ENCODE data around the gene FAP.

The FAP gene

GRCh38 chr2:162185541-162186232 is 57.6 kb downstream of the FAP start:
- no peak for TF ChIP-seq ZNF274 (IDR thresholded peaks at IDR 0.05; ENCODE audit: low read depth, low read length)
- H3K4me3 ChIP-seq (ENCODE audit: low read length): no peak overlapping the region

- H3K4me3 ChIP-seq (ENCODE audit: low read length): no peak overlapping the region
- TF ChIP-seq ZNF274 (IDR thresholded peaks at IDR 0.05; ENCODE audit: low read depth, low read length): no peak
These were observed 58.3 kb downstream of the FAP start for GRCh38 chr2:162184821-162185450.

GRCh38 chr2:162184359-162184758 is 58.9 kb downstream of the FAP start:
- TF ChIP-seq ZNF274 (IDR thresholded peaks at IDR 0.05; ENCODE audit: low read depth, low read length): no peak
- no peak overlapping the region for H3K4me3 ChIP-seq (ENCODE audit: low read length)

- TF ChIP-seq ZNF274 (IDR thresholded peaks at IDR 0.05; ENCODE audit: low read depth, low read length): no peak
- no peak overlapping the region for H3K4me3 ChIP-seq (ENCODE audit: low read length)
These were observed 60.9 kb downstream of the FAP start for GRCh38 chr2:162182395-162182794.

- no peak overlapping the region for H3K4me3 ChIP-seq (ENCODE audit: low read length)
- TF ChIP-seq ZNF274 (IDR thresholded peaks at IDR 0.05; ENCODE audit: low read depth, low read length): no peak
These were observed 65.9 kb downstream of the FAP start for GRCh38 chr2:162177301-162177700.

GRCh38 chr2:162175714-162176113 is 67.5 kb downstream of the FAP start:
- no peak for TF ChIP-seq ZNF274 (IDR thresholded peaks at IDR 0.05; ENCODE audit: low read depth, low read length)
- no peak overlapping the region for H3K4me3 ChIP-seq (ENCODE audit: low read length)

- H3K4me3 ChIP-seq (ENCODE audit: low read length): no peak overlapping the region
- TF ChIP-seq ZNF274 (IDR thresholded peaks at IDR 0.05; ENCODE audit: low read depth, low read length): no peak
These were observed 68.5 kb downstream of the FAP start for GRCh38 chr2:162174746-162175145.

- TF ChIP-seq ZNF274 (IDR thresholded peaks at IDR 0.05; ENCODE audit: low read depth, low read length): no peak
- H3K4me3 ChIP-seq (ENCODE audit: low read length): no peak overlapping the region
These were observed 70.4 kb downstream of the FAP start for GRCh38 chr2:162172802-162173370.

GRCh38 chr2:162166745-162167144 is 76.5 kb downstream of the FAP start:
- H3K4me3 ChIP-seq (ENCODE audit: low read length): no peak overlapping the region
- TF ChIP-seq ZNF274 (IDR thresholded peaks at IDR 0.05; ENCODE audit: low read depth, low read length): no peak

- no peak for TF ChIP-seq ZNF274 (IDR thresholded peaks at IDR 0.05; ENCODE audit: low read depth, low read length)
- no peak overlapping the region for H3K4me3 ChIP-seq (ENCODE audit: low read length)
These were observed 77.1 kb downstream of the FAP start for GRCh38 chr2:162166174-162166573.

GRCh38 chr2:162164802-162165201 is 78.4 kb downstream of the FAP start:
- no peak for TF ChIP-seq ZNF274 (IDR thresholded peaks at IDR 0.05; ENCODE audit: low read depth, low read length)
- no peak overlapping the region for H3K4me3 ChIP-seq (ENCODE audit: low read length)

- no peak for TF ChIP-seq ZNF274 (IDR thresholded peaks at IDR 0.05; ENCODE audit: low read depth, low read length)
- H3K4me3 ChIP-seq (ENCODE audit: low read length): no peak overlapping the region
These were observed 83.8 kb downstream of the FAP start for GRCh38 chr2:162159446-162159845.

- no peak overlapping the region for H3K4me3 ChIP-seq (ENCODE audit: low read length)
- no peak for TF ChIP-seq ZNF274 (IDR thresholded peaks at IDR 0.05; ENCODE audit: low read depth, low read length)
These were observed 87.1 kb downstream of the FAP start for GRCh38 chr2:162156149-162156548.

- TF ChIP-seq ZNF274 (IDR thresholded peaks at IDR 0.05; ENCODE audit: low read depth, low read length): no peak
- H3K4me3 ChIP-seq (ENCODE audit: low read length): no peak overlapping the region
These were observed 88.2 kb downstream of the FAP start for GRCh38 chr2:162155093-162155492.

GRCh38 chr2:162153608-162154224 is 89.5 kb downstream of the FAP start:
- TF ChIP-seq ZNF274 (IDR thresholded peaks at IDR 0.05; ENCODE audit: low read depth, low read length): no peak
- H3K4me3 ChIP-seq (ENCODE audit: low read length): no peak overlapping the region

All from GM08714 (cell line).